CD4-positive, alpha-beta T cell treated with Interferon alpha-2 for 1 hour (primary cell): Measurements from ENCODE around the gene ARMC9.
"Not testable (repeated sequence)": the region's sequence is repeated elsewhere in the genome, so short reads cannot be mapped to it uniquely, and the experiment has no call there.

Source experiments
- DNase-seq, 2 donors: peaks; one replicate each; pipeline ENCODE4 v3.0.0-alpha.2; 2020 to 2022

The ARMC9 gene

GRCh38 chr2:231198291-231199173, at the start of gene ARMC9:
Gene ARMC9, plus strand, starts transcription at chr2:231198631. Its CDS starts 7,608 bp downstream, at chr2:231206239.
- peak; percentile 66 to 76 for DNase-seq

GRCh38 chr2:231152800-231153557, 45.5 kb upstream of the ARMC9 start:
- no peak for DNase-seq

- no peak for DNase-seq
Observed at GRCh38 chr2:231159306-231159705, 39.1 kb upstream of the ARMC9 start.

- no peak for DNase-seq
Observed at GRCh38 chr2:231160701-231161100, 37.7 kb upstream of the ARMC9 start.

DNA sequence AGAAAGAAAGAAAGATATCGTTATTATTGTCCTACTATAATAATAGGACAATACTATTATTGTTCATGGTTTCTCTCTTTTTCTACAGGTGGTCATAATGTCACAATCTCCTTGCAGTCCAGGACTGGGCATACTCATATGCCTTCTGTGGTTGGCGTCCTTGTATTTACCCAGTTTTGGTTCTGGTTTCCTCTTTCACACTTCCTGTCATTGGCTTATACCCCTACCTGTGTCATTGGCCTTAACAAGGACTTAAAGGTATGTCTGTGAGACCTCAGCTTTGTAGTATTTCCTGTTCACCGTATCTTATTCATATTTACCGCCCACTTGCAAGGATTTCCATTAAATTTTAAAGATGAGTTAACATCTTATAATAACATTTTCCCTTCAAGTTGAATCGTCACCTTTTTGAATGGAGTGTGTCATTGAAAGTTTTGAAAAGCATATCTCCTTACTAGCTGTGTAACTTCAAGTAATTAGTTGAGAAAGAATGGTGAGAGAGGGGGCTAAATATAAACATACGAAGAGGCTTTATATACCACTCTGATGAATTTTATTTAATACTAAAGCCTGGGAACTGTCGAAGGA, 37.1 kb upstream of the ARMC9 start:
- DNase-seq = no peak

DNA sequence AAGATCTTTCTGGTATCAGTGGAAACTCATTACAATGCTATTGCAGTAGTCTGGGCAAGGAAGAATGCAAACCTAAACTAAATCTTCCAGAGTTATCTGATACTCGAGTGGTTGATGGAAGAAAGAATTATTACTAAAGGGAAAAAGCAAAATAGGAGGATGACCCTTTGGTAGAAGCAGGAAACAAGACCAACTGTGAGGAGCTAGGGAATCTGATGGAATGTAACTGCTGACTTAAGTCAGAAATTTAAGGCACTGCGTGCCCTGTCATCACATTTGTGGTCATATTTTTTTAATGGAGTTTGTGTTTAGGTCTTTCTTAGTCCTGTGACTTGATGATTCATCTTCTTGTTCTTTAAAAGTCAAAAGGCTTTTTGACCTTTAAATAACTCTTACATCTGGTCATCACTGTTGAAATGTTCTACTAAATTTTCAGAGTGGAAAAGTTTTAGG, 36.5 kb upstream of the ARMC9 start:
- DNase-seq = no peak

GRCh38 chr2:231163011-231163410, 35.4 kb upstream of the ARMC9 start:
- no peak for DNase-seq

DNA sequence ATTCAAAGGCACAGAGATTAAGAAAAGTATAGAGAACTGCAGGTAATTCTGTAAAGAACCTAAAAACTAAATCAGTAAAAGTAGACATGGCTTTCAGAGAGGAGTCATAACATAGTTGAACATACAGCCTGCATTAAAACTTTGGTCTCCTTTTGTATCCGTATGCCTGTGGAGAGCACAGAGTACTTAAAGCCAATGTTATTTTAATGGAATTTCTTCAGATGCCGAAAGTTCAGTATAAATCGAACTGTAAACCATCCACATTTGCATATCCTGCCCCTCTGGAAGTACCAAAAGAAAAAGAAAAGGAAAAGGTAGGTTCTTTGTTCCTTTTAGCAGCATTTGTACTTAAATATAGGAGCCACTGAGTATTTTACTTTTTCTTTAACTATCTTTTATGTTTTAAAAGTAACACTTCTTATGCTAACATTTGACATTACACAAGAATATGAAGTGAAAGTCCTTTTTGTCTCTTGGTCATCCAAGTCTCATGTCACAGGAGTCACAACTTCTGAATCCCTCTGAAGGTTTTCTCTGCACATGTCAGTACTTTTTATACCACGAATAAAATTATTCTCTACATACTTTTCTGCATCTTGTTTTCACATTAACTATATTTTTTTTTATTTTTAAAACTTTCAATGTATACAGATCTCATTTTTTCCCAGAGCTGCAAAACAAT, 34.9 kb upstream of the ARMC9 start:
- no peak for DNase-seq

DNA sequence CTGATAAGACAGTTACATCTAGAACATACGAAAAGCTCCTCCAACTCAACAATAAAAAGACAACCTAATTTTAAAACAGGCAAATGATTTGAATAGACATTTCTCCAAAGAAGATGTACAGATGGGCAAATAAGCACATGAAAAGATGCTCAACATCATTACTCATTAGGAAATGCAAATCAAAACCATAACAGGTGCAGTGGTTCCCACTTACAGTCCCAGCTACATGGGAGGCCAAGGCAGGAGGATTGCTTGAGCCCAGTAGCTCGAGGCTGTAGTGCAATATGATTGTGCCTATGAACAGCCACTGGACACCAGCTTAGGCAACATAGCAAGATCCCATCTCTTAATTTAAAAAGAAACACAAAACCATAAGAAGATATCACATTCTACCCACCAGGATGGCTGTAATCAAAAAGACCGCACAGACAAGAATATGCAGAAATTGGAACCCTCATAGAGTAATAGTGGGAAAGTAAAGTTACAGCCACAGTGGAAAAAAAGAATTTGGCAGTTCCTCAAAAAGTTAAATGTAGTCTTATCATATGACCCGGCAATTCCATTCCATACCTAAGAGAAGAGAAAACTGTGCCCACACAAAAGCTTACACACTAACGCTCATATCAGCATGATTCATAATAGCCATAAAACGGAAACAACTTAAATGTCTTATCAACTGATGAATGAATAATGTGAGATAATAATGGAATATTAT, 30.5 kb upstream of the ARMC9 start:
- no peak for DNase-seq

DNA sequence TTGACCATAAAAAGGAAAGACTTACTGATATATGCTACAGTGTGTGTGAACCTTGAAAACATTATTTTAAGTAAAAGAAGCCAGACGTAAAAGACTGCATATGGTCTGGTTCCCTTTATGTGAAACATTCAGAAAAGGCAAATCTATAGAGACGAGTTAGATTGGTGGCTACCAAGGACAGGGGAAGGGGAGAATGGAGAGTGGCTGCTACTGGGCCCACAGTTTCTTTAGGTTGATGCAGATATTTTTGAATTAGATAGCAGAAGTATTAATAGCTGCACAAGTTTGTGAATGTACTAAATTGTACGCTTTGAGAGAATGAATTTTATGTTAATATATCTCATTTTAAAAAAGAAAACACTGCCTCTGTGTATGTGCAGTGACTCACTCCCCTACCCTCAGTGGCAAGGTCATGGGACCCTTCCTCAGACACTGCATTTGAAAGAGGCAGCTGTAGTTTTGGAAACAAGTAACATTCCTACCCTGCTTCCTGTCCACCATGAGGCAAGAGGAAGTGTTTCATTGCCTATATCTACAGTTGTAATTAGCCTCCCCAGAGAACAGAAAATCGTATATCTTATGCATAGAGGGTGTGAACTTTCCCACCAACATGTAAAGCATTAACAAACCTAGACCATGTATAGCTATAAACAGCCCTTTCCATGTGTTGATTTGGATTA, 29.8 kb upstream of the ARMC9 start:
- no peak for DNase-seq

GRCh38 chr2:231169488-231169887, 28.9 kb upstream of the ARMC9 start:
- DNase-seq = no peak

DNA sequence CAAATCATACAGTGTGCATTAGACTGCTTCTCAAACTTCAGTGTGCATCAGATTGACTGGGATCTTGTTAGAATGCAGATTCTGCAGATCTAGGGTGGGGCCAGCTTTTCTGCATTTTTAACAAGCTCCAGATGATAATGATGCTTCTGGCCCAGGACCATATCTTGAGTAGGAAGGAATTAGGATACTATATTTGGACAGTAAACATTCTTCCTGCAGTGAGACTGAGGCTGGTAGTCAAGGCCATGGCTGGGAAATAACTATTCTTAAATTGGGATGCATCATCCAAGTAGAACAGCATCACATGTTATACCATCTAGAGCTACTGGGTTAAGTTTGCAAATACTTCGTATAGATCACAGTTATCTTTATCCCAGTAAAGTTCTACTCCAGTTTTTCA, 28.4 kb upstream of the ARMC9 start:
- DNase-seq = no peak

- DNase-seq = no peak
Observed at GRCh38 chr2:231172025-231172424, 26.4 kb upstream of the ARMC9 start.

DNA sequence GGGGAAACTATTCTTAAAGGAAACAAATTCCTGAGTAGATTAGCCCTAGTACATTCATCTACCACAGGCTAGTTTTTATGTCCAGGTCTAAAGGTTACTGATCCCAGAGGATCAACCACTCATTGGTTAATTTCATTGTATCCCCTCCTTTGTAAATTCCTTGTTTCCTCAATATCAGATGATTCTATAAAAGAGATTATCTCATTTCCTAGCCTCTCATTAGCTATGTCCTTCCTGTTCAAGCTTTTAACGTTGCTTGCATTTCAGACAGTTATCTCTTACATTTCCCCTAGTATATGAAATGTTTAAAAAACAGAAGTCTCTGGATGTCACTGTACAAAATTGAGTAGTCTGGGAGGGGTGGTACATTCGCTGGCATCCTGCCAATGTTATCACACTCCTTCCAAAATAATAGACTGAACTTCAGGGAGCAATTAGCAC, 24.2 kb upstream of the ARMC9 start:
- DNase-seq = no peak

DNA sequence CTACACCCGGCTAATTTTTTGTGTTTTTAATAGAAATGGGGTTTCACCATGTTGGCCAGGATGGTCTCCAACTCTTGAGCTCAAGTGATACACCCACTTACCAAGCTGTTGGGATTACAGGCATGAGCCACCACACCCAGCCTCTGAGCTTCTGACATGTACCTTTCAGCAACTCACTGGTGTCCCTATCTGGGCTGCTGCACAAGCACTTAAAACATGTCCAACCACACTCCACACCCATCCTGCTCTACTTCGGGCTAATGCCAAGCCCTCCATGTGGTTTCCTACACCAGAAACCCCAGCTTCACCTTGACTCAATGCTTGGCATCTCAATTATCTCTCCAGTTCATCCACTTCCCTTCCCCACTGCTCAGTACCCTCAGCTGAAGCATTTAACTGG, 22.4 kb upstream of the ARMC9 start:
- no peak for DNase-seq

- no peak for DNase-seq
Observed at GRCh38 chr2:231177156-231178025, 21.0 kb upstream of the ARMC9 start.

DNA sequence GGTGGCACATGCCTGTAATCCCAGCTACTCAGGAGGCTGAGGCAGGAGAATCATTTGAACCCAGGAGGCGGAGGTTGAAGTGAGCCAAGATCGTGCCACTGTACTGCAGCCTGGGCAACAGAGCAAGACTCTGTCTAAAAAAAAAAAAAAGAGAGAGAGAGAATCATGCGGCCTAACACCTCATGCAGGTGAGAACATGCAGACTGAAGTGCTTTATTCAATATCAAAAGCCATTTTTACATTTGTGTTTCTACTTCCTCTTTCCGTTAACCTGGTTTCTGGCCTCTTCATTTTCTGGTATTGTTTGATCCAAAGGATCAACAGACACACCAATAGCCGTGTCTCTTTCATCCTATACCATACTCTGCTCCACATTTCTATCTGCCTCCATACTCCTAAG, 19.6 kb upstream of the ARMC9 start:
- DNase-seq = not testable (repeated sequence)

DNA sequence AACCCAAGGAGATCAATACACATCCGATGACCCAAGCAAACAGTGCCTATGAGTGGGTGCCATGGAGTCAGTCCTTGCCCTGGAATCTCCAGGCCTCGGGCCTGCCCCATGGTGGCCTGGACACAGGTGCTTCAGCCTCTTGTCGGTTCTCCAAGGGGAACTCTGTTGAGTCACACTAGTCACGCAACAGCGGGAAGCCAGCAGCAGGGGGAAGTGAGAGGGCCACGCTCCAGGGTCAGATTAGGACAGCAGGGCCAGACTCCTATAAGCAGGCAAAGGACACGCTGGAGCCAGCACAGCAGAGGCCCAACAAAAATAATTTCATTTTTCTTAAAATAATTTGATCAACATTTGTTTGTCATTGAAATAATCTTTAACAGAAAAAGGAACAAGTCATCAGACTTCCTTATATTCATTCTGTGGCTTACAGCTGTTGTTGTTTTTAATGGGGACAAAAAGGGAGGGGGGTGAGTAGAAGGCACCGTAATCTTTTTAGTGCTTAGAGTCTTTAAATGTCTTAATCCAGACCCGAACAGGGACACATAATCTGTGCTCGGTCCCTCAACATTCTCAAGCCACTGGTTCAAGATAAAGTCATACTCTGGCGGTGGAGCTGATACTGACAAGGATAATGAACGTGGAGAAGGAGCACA, 16.4 kb upstream of the ARMC9 start:
- peak; percentile 5 to 52 for DNase-seq

DNA sequence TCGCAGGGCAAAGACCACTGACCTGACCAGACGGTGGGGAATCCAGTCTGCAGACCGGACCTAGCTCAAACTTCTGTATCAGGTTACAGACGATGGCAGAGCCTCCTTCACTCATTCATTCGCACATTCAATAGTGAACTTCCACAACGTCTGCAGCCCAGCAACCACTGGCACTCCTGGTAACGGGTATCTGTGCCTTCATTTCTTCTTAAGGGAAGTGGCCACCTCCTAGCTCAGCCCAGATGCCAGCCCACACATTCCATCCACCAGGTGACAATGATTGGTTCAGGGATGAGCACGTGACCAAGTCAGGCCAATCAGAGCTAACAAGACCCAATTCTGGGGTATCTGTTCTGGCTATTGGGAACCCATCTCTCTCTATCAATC, 15.9 kb upstream of the ARMC9 start:
- no peak for DNase-seq

- DNase-seq = no peak
Observed at GRCh38 chr2:231183851-231184250, 14.6 kb upstream of the ARMC9 start.
